Measurements from ENCODE around the gene UTF1.

DNA sequence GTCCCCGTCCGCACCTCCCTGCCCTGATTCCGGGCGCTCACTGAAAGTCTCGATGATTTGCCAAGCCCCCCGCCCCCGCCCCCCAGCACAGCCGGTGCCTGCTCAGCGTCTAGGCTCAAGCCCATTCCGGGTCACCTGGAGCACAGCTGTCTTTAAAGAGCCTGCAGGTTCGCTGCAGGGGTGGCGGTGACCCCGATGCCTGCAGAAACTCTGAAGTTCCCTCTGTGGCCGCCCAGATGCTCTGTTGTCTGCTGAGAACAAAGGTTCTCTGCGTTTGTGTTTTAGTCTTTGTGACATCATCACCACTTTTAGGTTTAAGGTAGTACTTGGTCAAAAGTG lies 8.4 kb downstream of the UTF1 start:
- no peak for TF ChIP-seq POLR2A (IDR thresholded peaks at IDR 0.05)
- TF ChIP-seq, protein P1, sequence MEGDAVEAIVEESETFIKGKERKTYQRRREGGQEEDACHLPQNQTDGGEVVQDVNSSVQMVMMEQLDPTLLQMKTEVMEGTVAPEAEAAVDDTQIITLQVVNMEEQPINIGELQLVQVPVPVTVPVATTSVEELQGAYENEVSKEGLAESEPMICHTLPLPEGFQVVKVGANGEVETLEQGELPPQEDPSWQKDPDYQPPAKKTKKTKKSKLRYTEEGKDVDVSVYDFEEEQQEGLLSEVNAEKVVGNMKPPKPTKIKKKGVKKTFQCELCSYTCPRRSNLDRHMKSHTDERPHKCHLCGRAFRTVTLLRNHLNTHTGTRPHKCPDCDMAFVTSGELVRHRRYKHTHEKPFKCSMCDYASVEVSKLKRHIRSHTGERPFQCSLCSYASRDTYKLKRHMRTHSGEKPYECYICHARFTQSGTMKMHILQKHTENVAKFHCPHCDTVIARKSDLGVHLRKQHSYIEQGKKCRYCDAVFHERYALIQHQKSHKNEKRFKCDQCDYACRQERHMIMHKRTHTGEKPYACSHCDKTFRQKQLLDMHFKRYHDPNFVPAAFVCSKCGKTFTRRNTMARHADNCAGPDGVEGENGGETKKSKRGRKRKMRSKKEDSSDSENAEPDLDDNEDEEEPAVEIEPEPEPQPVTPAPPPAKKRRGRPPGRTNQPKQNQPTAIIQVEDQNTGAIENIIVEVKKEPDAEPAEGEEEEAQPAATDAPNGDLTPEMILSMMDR (IDR thresholded peaks at IDR 0.05 in 8 of 11, conservative IDR thresholded peaks at IDR 0.05 in 3 of 11) = no peak
